ENCODE measurements around the gene IPO4. TPM values are rescaled to one million over a fixed set of nuclear protein-coding genes. Genes with fewer than 3 reads are reported as not detected.

IPO4 gene
- total and polyA plus RNA-seq, 2 experiments from 2014 or later = 34.2 to 105 TPM

- peaks cover 52% of the 10 kb centered on the region for H3K36me3 Mint-ChIP-seq (ENCODE audit: low read depth)
- Histone ChIP-seq H3K4me2 (no peak overlapping the region), H3K9me2 (ENCODE audit: insufficient read depth) (no peaks in the 10 kb centered on the region), H3K79me2 (replicated peaks; ENCODE audit: insufficient read depth) (peaks cover 18% of the 10 kb centered on the region), H3K4me3 (no peak overlapping the region), H3K27me3 (ENCODE audit: insufficient read depth) (no peaks in the 10 kb centered on the region), H3K4me1 (ENCODE audit: insufficient read depth) (peaks cover 14% of the 10 kb centered on the region; the same call in 1 of the 2 replicates), H3K27ac (ENCODE audit: low read depth) (no peak overlapping the region), H2AFZ (no peak overlapping the region), H3K36me3 (ENCODE audit: insufficient read depth) (peaks cover 17% of the 10 kb centered on the region; the same call in 1 of the 2 replicates), H3F3A (replicated peaks; ENCODE audit: low read depth) (peaks cover 13% of the 10 kb centered on the region), H4K20me1 (replicated peaks; ENCODE audit: insufficient read depth) (peaks cover 3% of the 10 kb centered on the region; the same call in 1 of the 2 replicates)
- DNase-seq (ENCODE audit: low spot score) = no peak
- H3K27ac Mint-ChIP-seq = no peak overlapping the region
- no peak for ATAC-seq
- peaks cover 7% of the 10 kb centered on the region for H3K27me3 Mint-ChIP-seq (ENCODE audit: insufficient read depth, low read depth, poor library complexity)
- no peak overlapping the region for H3K4me3 Mint-ChIP-seq
- H3K4me1 Mint-ChIP-seq = peaks cover 12% of the 10 kb centered on the region
- TF ChIP-seq, protein P1, sequence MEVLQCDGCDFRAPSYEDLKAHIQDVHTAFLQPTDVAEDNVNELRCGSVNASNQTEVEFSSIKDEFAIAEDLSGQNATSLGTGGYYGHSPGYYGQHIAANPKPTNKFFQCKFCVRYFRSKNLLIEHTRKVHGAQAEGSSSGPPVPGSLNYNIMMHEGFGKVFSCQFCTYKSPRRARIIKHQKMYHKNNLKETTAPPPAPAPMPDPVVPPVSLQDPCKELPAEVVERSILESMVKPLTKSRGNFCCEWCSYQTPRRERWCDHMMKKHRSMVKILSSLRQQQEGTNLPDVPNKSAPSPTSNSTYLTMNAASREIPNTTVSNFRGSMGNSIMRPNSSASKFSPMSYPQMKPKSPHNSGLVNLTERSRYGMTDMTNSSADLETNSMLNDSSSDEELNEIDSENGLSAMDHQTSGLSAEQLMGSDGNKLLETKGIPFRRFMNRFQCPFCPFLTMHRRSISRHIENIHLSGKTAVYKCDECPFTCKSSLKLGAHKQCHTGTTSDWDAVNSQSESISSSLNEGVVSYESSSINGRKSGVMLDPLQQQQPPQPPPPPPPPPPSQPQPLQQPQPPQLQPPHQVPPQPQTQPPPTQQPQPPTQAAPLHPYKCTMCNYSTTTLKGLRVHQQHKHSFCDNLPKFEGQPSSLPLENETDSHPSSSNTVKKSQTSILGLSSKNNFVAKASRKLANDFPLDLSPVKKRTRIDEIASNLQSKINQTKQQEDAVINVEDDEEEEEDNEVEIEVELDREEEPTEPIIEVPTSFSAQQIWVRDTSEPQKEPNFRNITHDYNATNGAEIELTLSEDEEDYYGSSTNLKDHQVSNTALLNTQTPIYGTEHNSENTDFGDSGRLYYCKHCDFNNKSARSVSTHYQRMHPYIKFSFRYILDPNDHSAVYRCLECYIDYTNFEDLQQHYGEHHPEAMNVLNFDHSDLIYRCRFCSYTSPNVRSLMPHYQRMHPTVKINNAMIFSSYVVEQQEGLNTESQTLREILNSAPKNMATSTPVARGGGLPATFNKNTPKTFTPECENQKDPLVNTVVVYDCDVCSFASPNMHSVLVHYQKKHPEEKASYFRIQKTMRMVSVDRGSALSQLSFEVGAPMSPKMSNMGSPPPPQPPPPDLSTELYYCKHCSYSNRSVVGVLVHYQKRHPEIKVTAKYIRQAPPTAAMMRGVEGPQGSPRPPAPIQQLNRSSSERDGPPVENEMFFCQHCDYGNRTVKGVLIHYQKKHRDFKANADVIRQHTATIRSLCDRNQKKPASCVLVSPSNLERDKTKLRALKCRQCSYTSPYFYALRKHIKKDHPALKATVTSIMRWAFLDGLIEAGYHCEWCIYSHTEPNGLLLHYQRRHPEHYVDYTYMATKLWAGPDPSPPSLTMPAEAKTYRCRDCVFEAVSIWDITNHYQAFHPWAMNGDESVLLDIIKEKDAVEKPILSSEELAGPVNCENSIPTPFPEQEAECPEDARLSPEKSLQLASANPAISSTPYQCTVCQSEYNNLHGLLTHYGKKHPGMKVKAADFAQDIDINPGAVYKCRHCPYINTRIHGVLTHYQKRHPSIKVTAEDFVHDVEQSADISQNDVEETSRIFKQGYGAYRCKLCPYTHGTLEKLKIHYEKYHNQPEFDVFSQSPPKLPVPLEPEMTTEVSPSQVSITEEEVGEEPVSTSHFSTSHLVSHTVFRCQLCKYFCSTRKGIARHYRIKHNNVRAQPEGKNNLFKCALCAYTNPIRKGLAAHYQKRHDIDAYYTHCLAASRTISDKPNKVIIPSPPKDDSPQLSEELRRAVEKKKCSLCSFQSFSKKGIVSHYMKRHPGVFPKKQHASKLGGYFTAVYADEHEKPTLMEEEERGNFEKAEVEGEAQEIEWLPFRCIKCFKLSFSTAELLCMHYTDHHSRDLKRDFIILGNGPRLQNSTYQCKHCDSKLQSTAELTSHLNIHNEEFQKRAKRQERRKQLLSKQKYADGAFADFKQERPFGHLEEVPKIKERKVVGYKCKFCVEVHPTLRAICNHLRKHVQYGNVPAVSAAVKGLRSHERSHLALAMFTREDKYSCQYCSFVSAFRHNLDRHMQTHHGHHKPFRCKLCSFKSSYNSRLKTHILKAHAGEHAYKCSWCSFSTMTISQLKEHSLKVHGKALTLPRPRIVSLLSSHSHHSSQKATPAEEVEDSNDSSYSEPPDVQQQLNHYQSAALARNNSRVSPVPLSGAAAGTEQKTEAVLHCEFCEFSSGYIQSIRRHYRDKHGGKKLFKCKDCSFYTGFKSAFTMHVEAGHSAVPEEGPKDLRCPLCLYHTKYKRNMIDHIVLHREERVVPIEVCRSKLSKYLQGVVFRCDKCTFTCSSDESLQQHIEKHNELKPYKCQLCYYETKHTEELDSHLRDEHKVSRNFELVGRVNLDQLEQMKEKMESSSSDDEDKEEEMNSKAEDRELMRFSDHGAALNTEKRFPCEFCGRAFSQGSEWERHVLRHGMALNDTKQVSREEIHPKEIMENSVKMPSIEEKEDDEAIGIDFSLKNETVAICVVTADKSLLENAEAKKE (CRISPR knock-in tag; IDR thresholded peaks at IDR 0.05) = no peak
- TF ChIP-seq, protein P2, sequence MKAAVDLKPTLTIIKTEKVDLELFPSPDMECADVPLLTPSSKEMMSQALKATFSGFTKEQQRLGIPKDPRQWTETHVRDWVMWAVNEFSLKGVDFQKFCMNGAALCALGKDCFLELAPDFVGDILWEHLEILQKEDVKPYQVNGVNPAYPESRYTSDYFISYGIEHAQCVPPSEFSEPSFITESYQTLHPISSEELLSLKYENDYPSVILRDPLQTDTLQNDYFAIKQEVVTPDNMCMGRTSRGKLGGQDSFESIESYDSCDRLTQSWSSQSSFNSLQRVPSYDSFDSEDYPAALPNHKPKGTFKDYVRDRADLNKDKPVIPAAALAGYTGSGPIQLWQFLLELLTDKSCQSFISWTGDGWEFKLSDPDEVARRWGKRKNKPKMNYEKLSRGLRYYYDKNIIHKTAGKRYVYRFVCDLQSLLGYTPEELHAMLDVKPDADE (IDR thresholded peaks at IDR 0.05) = no peak
- TF ChIP-seq EZH2 (IDR thresholded peaks at IDR 0.05; ENCODE audit: low read depth, unreplicated experiment) = no peak
- no peak for TF ChIP-seq EZH2phosphoT487 (IDR thresholded peaks at IDR 0.05; ENCODE audit: unreplicated experiment)
- no peak for TF ChIP-seq STAT1 (IDR thresholded peaks at IDR 0.05; ENCODE audit: unreplicated experiment)
- TF ChIP-seq, protein P3, sequence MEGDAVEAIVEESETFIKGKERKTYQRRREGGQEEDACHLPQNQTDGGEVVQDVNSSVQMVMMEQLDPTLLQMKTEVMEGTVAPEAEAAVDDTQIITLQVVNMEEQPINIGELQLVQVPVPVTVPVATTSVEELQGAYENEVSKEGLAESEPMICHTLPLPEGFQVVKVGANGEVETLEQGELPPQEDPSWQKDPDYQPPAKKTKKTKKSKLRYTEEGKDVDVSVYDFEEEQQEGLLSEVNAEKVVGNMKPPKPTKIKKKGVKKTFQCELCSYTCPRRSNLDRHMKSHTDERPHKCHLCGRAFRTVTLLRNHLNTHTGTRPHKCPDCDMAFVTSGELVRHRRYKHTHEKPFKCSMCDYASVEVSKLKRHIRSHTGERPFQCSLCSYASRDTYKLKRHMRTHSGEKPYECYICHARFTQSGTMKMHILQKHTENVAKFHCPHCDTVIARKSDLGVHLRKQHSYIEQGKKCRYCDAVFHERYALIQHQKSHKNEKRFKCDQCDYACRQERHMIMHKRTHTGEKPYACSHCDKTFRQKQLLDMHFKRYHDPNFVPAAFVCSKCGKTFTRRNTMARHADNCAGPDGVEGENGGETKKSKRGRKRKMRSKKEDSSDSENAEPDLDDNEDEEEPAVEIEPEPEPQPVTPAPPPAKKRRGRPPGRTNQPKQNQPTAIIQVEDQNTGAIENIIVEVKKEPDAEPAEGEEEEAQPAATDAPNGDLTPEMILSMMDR (conservative IDR thresholded peaks at IDR 0.05; ENCODE audit: low read depth in 2 of 2) = no peak
- TF ChIP-seq CREB1 (CRISPR knock-in tag; IDR thresholded peaks at IDR 0.05; ENCODE audit: low read depth) = no peak
- TF ChIP-seq POLR2AphosphoS5 (IDR thresholded peaks at IDR 0.05; ENCODE audit: low read depth) = no peak
- TF ChIP-seq REST (IDR thresholded peaks at IDR 0.05; ENCODE audit: unreplicated experiment) = no peak
- no peak for TF ChIP-seq ZNF331 (CRISPR knock-in tag; IDR thresholded peaks at IDR 0.05; ENCODE audit: low read depth)
- no peak for TF ChIP-seq ZNF114 (CRISPR knock-in tag; IDR thresholded peaks at IDR 0.05)
- no peak for TF ChIP-seq JUNB (IDR thresholded peaks at IDR 0.05; ENCODE audit: unreplicated experiment)
- TF ChIP-seq NANOG (IDR thresholded peaks at IDR 0.05; ENCODE audit: borderline replicate concordance) = no peak
- H3K9me3 Mint-ChIP-seq = no peaks in the 10 kb centered on the region
Observed at GRCh38 chr14:24237463-24237955, 48.9 kb upstream of the IPO4 start.
